ENCODE results near the gene SLC8B1. TPM values are rescaled to one million over a fixed set of nuclear protein-coding genes. Genes with fewer than 3 reads are reported as not detected.

The SLC8B1 gene
- total and polyA plus RNA-seq, 8 donors = 13.0 to 39.1 (median 19.7) TPM

- no peaks in the 10 kb centered on the region for H3K4me1 ChIP-seq
- no peak for DNase-seq
- H3K27me3 ChIP-seq = no peaks in the 10 kb centered on the region
- intact Hi-C loops (cut with DNase I) = no loop called here
- H3K27ac ChIP-seq = no peak overlapping the region
- no peak for FAIRE-seq
- ATAC-seq = no peak
- TF ChIP-seq CTCF (IDR thresholded peaks at IDR 0.05) = no peak
- H3K4me3 ChIP-seq = no peak overlapping the region
- WGBS, 2 donors = 92 to 94% methylated on average over 4 of the region's 4 CpGs
- peaks cover 0 to 14% (median 0%) of the 10 kb centered on the region in 3 donors for H3K36me3 ChIP-seq
- no peaks in the 10 kb centered on the region for H3K9me3 ChIP-seq
Measured at GRCh38 chr12:113374823-113375428, 40.0 kb upstream of the SLC8B1 start.

DNA sequence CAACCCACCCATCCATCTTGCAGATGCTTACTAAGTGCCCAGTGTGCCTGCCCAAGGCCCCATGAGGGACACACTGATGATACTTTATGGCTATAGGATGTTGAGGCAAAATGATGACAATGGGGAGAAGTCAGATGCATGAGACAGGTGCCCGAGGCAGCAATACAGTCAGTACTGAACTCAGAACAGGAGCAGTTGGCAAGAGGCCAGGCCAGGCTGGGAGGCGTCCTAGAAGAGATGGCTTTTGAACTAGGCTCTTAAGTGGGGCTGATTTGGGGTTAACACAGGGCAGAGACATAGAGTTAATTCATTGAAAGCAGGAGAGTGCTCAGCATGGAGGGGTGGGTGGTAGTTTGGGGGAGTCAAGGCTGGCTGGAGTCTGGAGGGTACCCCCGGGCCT is 39.1 kb upstream of the SLC8B1 start:
- intact Hi-C loops (cut with DNase I) = no loop called here
- no peak for ATAC-seq
- Histone ChIP-seq H3K27me3 (no peaks in the 10 kb centered on the region), H3K36me3 (peaks cover 0 to 14% (median 0%) of the 10 kb centered on the region in 3 donors), H3K9me3 (no peaks in the 10 kb centered on the region), H3K4me3 (no peak overlapping the region), H3K27ac (no peak overlapping the region), H3K4me1 (no peaks in the 10 kb centered on the region)
- FAIRE-seq = no peak
- WGBS, 2 donors = 85 to 86% methylated on average over 2 to 3 of the region's 3 CpGs
- DNase-seq = no peak
- TF ChIP-seq CTCF (IDR thresholded peaks at IDR 0.05) = no peak

DNA sequence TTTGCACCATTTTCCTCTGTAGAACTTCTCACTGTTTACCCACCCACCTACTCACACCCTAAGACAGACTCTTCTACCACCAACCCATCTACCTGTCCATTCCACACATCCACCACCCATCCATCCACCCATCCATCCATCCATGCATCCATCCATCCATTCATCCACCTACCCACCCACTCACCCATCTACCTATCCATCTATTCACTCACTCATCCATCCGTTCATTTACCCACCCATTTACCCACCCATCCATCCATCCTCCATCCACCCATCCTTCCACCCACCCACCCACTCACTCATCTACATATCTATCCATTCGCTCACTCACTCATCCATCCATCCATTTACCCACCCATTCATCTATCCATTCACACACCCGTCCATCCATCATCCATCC is 38.5 kb upstream of the SLC8B1 start:
- no peak for TF ChIP-seq CTCF (IDR thresholded peaks at IDR 0.05)
- H3K27ac ChIP-seq = no peak overlapping the region
- ATAC-seq (no peak), DNase-seq (no peak), FAIRE-seq (no peak)
- H3K4me1 ChIP-seq = no peaks in the 10 kb centered on the region
- H3K36me3 ChIP-seq = peaks cover 0 to 14% (median 0%) of the 10 kb centered on the region in 3 donors
- no peaks in the 10 kb centered on the region for H3K27me3 ChIP-seq
- intact Hi-C loops (cut with DNase I) = no loop called here
- H3K9me3 ChIP-seq = no peaks in the 10 kb centered on the region
- no peak overlapping the region for H3K4me3 ChIP-seq
- 94 to 98% methylated on average over 3 of the region's 3 CpGs for WGBS, 2 donors

DNA sequence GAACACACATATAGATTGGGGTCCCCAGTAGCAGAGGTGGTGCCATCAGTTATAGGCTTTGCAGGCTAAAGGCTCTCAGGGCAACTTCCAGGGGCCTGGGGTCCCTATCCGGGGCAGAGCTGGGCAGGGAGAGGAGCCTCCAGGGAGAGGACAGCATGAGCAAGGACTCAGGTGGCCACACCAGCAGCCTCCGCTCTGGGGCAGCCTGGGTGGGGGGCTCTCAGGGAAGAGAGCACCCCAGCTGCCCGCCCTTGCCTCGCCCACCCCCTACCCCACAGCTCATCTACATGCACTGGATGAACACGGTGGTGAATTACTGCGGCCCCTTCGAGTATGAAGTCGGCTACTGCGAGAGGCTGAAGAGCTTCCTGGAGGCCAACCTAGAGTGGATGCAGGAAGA is 37.5 kb upstream of the SLC8B1 start:
- Histone ChIP-seq H3K4me3 (no peak overlapping the region), H3K27ac (no peak overlapping the region), H3K9me3 (no peaks in the 10 kb centered on the region), H3K4me1 (no peaks in the 10 kb centered on the region), H3K36me3 (peaks cover 0 to 14% (median 0%) of the 10 kb centered on the region in 3 donors), H3K27me3 (no peaks in the 10 kb centered on the region)
- no peak for TF ChIP-seq CTCF (IDR thresholded peaks at IDR 0.05)
- peak in 1 of 6 donors; percentile 56 for DNase-seq
- no peak for FAIRE-seq
- intact Hi-C loops (cut with DNase I) = no loop called here
- no peak for ATAC-seq
- WGBS, 2 donors = 98% methylated on average over 9 of the region's 9 CpGs

DNA sequence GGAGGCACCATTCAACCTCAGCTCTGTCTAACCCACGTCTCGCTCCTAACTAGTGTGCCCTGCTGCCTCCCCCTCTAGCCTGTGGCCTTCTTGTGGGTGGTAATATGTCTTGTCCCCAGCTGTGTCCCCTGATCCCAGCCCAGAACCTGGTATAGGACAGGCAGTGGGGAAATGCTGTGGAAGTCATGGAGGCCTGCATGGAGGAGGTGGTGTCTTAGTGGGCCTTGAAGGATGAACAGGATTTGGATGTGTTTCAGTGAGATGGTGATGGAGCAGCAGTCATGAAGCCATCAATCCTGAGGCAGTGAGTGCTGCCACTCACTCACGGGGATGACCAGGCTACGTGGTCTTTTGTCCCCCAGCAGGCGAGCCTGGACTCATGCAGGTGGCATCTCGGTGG is 36.9 kb upstream of the SLC8B1 start:
- WGBS, 2 donors = 96 to 98% methylated on average over 6 of the region's 6 CpGs
- H3K9me3 ChIP-seq = no peaks in the 10 kb centered on the region
- no peak overlapping the region for H3K27ac ChIP-seq
- no peak for DNase-seq
- no peak for FAIRE-seq
- no peaks in the 10 kb centered on the region for H3K27me3 ChIP-seq
- H3K4me3 ChIP-seq = no peak overlapping the region
- intact Hi-C loops (cut with DNase I) = no loop called here
- H3K36me3 ChIP-seq = peaks cover 0 to 14% (median 0%) of the 10 kb centered on the region in 3 donors
- H3K4me1 ChIP-seq = no peaks in the 10 kb centered on the region
- TF ChIP-seq CTCF (IDR thresholded peaks at IDR 0.05) = no peak
- ATAC-seq = no peak
